Subcutaneous adipose tissue (tissue), 4 donors: ENCODE results near the gene FSCN2. TPM values are rescaled to one million over a fixed set of nuclear protein-coding genes. Genes with fewer than 3 reads are reported as not detected.

ENCODE experiments used
- CTCF ChIP-seq: fragments of 450-650 bp; IDR thresholded peaks from one replicate; pipeline ENCODE4 v1.5.1; 2016; ENCODE audit warnings: low read depth, mild to moderate bottlenecking, control low read depth, antibody characterized with exemption, moderate library complexity
- total RNA-seq, 4 donors: library from RNA; depleted of rRNA; stranded (reverse); fragments of >200 nt; gene quantifications; one replicate each; pipeline ENCODE4 v1.1.0, GENCODE V29; 2016

The FSCN2 gene
- total RNA-seq, 4 donors from 2014 or later, result 0.88 to 1.0 TPM; not detected in 2

- TF ChIP-seq CTCF, result no peak
Measured at GRCh38 chr17:81556863-81557262, 28.7 kb downstream of the FSCN2 start.

- TF ChIP-seq CTCF, result no peak
Measured at GRCh38 chr17:81557276-81558114, 29.3 kb downstream of the FSCN2 start.

- no peak for TF ChIP-seq CTCF
Measured at GRCh38 chr17:81558115-81558468, 29.9 kb downstream of the FSCN2 start.

GRCh38 chr17:81558941-81559806, 31.0 kb downstream of the FSCN2 start:
- no peak for TF ChIP-seq CTCF

GRCh38 chr17:81561494-81561885, 33.3 kb downstream of the FSCN2 start:
- TF ChIP-seq CTCF, result no peak

- TF ChIP-seq CTCF, result no peak
Measured at GRCh38 chr17:81563861-81564586, 35.8 kb downstream of the FSCN2 start.
